ENCODE data around the gene LEKR1.
"Not testable (repeated sequence)": the region's sequence is repeated elsewhere in the genome, so short reads cannot be mapped to it uniquely, and the experiment has no call there.

The LEKR1 gene

GRCh38 chr3:156826144-156826895 is at the start of gene LEKR1:
Gene LEKR1, plus strand, starts transcription at chr3:156826353. Its CDS starts 2,977 bp downstream, at chr3:156829330.
- peak; percentile 75 for DNase-seq

GRCh38 chr3:156776871-156777270 is 49.3 kb upstream of the LEKR1 start:
- DNase-seq: no peak

GRCh38 chr3:156781310-156782230 is 44.6 kb upstream of the LEKR1 start:
- DNase-seq: no peak

- DNase-seq: no peak
These were observed 43.8 kb upstream of the LEKR1 start for GRCh38 chr3:156782319-156782718.

- DNase-seq: no peak
These were observed 43.2 kb upstream of the LEKR1 start for GRCh38 chr3:156782921-156783320.

GRCh38 chr3:156787001-156787400 is 39.2 kb upstream of the LEKR1 start:
- DNase-seq: no peak

GRCh38 chr3:156787926-156788663 is 38.1 kb upstream of the LEKR1 start:
- DNase-seq: no peak

GRCh38 chr3:156788846-156789245 is 37.3 kb upstream of the LEKR1 start:
- no peak for DNase-seq

GRCh38 chr3:156790156-156790555 is 36.0 kb upstream of the LEKR1 start:
- DNase-seq: no peak

GRCh38 chr3:156792114-156792513 is 34.0 kb upstream of the LEKR1 start:
- DNase-seq: no peak

GRCh38 chr3:156792536-156792935 is 33.6 kb upstream of the LEKR1 start:
- no peak for DNase-seq

GRCh38 chr3:156792945-156793344 is 33.2 kb upstream of the LEKR1 start:
- DNase-seq: no peak

- DNase-seq: no peak
These were observed 32.8 kb upstream of the LEKR1 start for GRCh38 chr3:156793400-156793799.

- no peak for DNase-seq
These were observed 32.3 kb upstream of the LEKR1 start for GRCh38 chr3:156793851-156794250.

- DNase-seq: no peak
These were observed 30.2 kb upstream of the LEKR1 start for GRCh38 chr3:156795890-156796481.

GRCh38 chr3:156797368-156797767 is 28.8 kb upstream of the LEKR1 start:
- no peak for DNase-seq

GRCh38 chr3:156800287-156800686 is 25.9 kb upstream of the LEKR1 start:
- not testable (repeated sequence) for DNase-seq

GRCh38 chr3:156801746-156802145 is 24.4 kb upstream of the LEKR1 start:
- no peak for DNase-seq

- no peak for DNase-seq
These were observed 23.1 kb upstream of the LEKR1 start for GRCh38 chr3:156802821-156803606.

GRCh38 chr3:156803952-156804741 is 22.0 kb upstream of the LEKR1 start:
- no peak for DNase-seq

GRCh38 chr3:156806698-156807097 is 19.5 kb upstream of the LEKR1 start:
- DNase-seq: no peak
